Measurements from ENCODE around the gene SEPTIN10. TPM values are rescaled to one million over a fixed set of nuclear protein-coding genes. Genes with fewer than 3 reads are reported as not detected.

Gene SEPTIN10
- total and polyA plus RNA-seq, 2 experiments from 2014 or later, result 52.3 to 85.1 TPM

- H3K4me1 Mint-ChIP-seq, result no peaks in the 10 kb centered on the region
- DNase-seq (ENCODE audit: low spot score) (no peak), ATAC-seq (no peak)
- H2AFZ ChIP-seq, result no peak overlapping the region
- no peak overlapping the region for H3K4me2 ChIP-seq
- no peak overlapping the region for H3K4me3 Mint-ChIP-seq
- no peak overlapping the region for H3K27ac ChIP-seq (ENCODE audit: low read depth)
- no peaks in the 10 kb centered on the region; the same call in none of the 2 replicates for H4K20me1 ChIP-seq (replicated peaks; ENCODE audit: insufficient read depth)
- H3K4me1 ChIP-seq (ENCODE audit: insufficient read depth), result no peaks in the 10 kb centered on the region
- no peak overlapping the region for H3K27ac Mint-ChIP-seq
- H3K36me3 Mint-ChIP-seq (ENCODE audit: low read depth), result no peaks in the 10 kb centered on the region
- H3K4me3 ChIP-seq, result no peak overlapping the region
- no peaks in the 10 kb centered on the region for H3F3A ChIP-seq (replicated peaks; ENCODE audit: low read depth)
- H3K9me2 ChIP-seq (ENCODE audit: insufficient read depth), result no peaks in the 10 kb centered on the region
- no peaks in the 10 kb centered on the region for H3K79me2 ChIP-seq (replicated peaks; ENCODE audit: insufficient read depth)
- TF ChIP-seq STAT1 (IDR thresholded peaks at IDR 0.05; ENCODE audit: unreplicated experiment) (no peak), REST (IDR thresholded peaks at IDR 0.05; ENCODE audit: unreplicated experiment) (no peak), NANOG (IDR thresholded peaks at IDR 0.05; ENCODE audit: borderline replicate concordance) (no peak), JUNB (IDR thresholded peaks at IDR 0.05; ENCODE audit: unreplicated experiment) (no peak), EZH2phosphoT487 (IDR thresholded peaks at IDR 0.05; ENCODE audit: unreplicated experiment) (no peak), ETS1 (IDR thresholded peaks at IDR 0.05) (no peak)
- no peaks in the 10 kb centered on the region for H3K27me3 ChIP-seq (ENCODE audit: insufficient read depth)
- peaks cover 5% of the 10 kb centered on the region for H3K27me3 Mint-ChIP-seq (ENCODE audit: insufficient read depth, low read depth, poor library complexity)
- H3K9me3 Mint-ChIP-seq, result no peaks in the 10 kb centered on the region
- no peaks in the 10 kb centered on the region for H3K36me3 ChIP-seq (ENCODE audit: insufficient read depth)
These were observed 10.2 kb upstream of the SEPTIN10 start for GRCh38 chr2:109623923-109624322.

- Histone ChIP-seq H2AFZ (no peak overlapping the region), H3F3A (replicated peaks; ENCODE audit: low read depth) (no peaks in the 10 kb centered on the region), H3K79me2 (replicated peaks; ENCODE audit: insufficient read depth) (no peaks in the 10 kb centered on the region), H3K9me2 (ENCODE audit: insufficient read depth) (no peaks in the 10 kb centered on the region), H3K27me3 (ENCODE audit: insufficient read depth) (no peaks in the 10 kb centered on the region), H3K27ac (ENCODE audit: low read depth) (no peak overlapping the region), H3K4me1 (ENCODE audit: insufficient read depth) (no peaks in the 10 kb centered on the region), H4K20me1 (replicated peaks; ENCODE audit: insufficient read depth) (no peaks in the 10 kb centered on the region; the same call in none of the 2 replicates), H3K36me3 (ENCODE audit: insufficient read depth) (no peaks in the 10 kb centered on the region), H3K4me3 (no peak overlapping the region), H3K4me2 (no peak overlapping the region)
- ATAC-seq (no peak), DNase-seq (ENCODE audit: low spot score) (no peak)
- no peaks in the 10 kb centered on the region for H3K36me3 Mint-ChIP-seq (ENCODE audit: low read depth)
- H3K4me1 Mint-ChIP-seq, result no peaks in the 10 kb centered on the region
- H3K4me3 Mint-ChIP-seq, result no peak overlapping the region
- no peak overlapping the region for H3K27ac Mint-ChIP-seq
- H3K27me3 Mint-ChIP-seq (ENCODE audit: insufficient read depth, low read depth, poor library complexity), result peaks cover 5% of the 10 kb centered on the region
- no peaks in the 10 kb centered on the region for H3K9me3 Mint-ChIP-seq
- TF ChIP-seq ZNF331 (CRISPR knock-in tag; IDR thresholded peaks at IDR 0.05; ENCODE audit: low read depth) (no peak), NANOG (IDR thresholded peaks at IDR 0.05; ENCODE audit: borderline replicate concordance) (no peak), CREB1 (CRISPR knock-in tag; IDR thresholded peaks at IDR 0.05; ENCODE audit: low read depth) (no peak), EZH2 (IDR thresholded peaks at IDR 0.05; ENCODE audit: low read depth, unreplicated experiment) (no peak), REST (IDR thresholded peaks at IDR 0.05; ENCODE audit: unreplicated experiment) (no peak), STAT1 (IDR thresholded peaks at IDR 0.05; ENCODE audit: unreplicated experiment) (no peak)
These were observed 9.5 kb upstream of the SEPTIN10 start for GRCh38 chr2:109623297-109623696.
